ENCODE measurements around the gene FGF1. TPM values are rescaled to one million over a fixed set of nuclear protein-coding genes. Genes with fewer than 3 reads are reported as not detected.

FGF1 gene
- total RNA-seq, 1 experiment from 2014 or later = not detected

- peak overlapping the region; percentile 24; the same call in 1 of the 2 replicates for H3K27ac ChIP-seq (ENCODE audit: low read length)
- in situ Hi-C loops (cut with HindIII; ENCODE audit: low pct_unique_long_range_greater_than_20kb, low sequenced_read_pairs) (loop anchor here (5.0 kb wide), 1 partner anchor 183 kb away; no protein-coding TSS in a partner anchor), intact Hi-C loops (cut with micrococcal nuclease; ENCODE audit: unreplicated experiment) (loop anchor here (5.0 kb wide), 2 partner anchors 183 to 373 kb away; no protein-coding TSS in a partner anchor)
- BruUV-seq (replicated peaks) = no TSS peak
- H3K9me3 ChIP-seq (ENCODE audit: control insufficient read depth, insufficient read depth, low read depth, low read length) = no peaks in the 10 kb centered on the region
- no peak overlapping the region for H3K4me3 ChIP-seq (ENCODE audit: low read depth in 2 of 2, low read length in 2 of 2)
- ChIA-PET POLR2A (no interaction called here), CTCF (interaction anchor here (0.6 kb wide), 1 partner anchor 193 kb away, joined by 3 read pairs; no protein-coding TSS in a partner anchor)
- DNase-seq (ENCODE audit: low read depth, low spot score) = no peak
- no peaks in the 10 kb centered on the region for H3K36me3 ChIP-seq (ENCODE audit: control insufficient read depth, insufficient read depth, low read length)
- ATAC-seq = no peak
- H3K4me1 ChIP-seq (ENCODE audit: control insufficient read depth, insufficient read depth, low read length) = peaks cover 5% of the 10 kb centered on the region
- H3K27me3 ChIP-seq (ENCODE audit: control insufficient read depth, insufficient read depth, low read length) = no peaks in the 10 kb centered on the region
- TF ChIP-seq TCF7L2 (IDR thresholded peaks at IDR 0.05; ENCODE audit: low read depth, low read length) (no peak), SIN3A (IDR thresholded peaks at IDR 0.05; ENCODE audit: borderline replicate concordance, insufficient read depth, low read depth, low read length) (no peak), REST (IDR thresholded peaks at IDR 0.05; ENCODE audit: insufficient read depth in 1 of 2, low read depth in 2 of 2, low read length in 1 of 2) (no peak), CTCF (IDR thresholded peaks at IDR 0.05) (no peak), POLR2AphosphoS5 (IDR thresholded peaks at IDR 0.05; ENCODE audit: low read depth, low read length) (no peak)
Measured at GRCh38 chr5:142544946-142545649, 140.8 kb downstream of the FGF1 start.

- no peak for DNase-seq (ENCODE audit: low read depth, low spot score)
- Histone ChIP-seq H3K4me3 (ENCODE audit: low read depth in 2 of 2, low read length in 2 of 2) (no peak overlapping the region), H3K4me1 (ENCODE audit: control insufficient read depth, insufficient read depth, low read length) (peaks cover 5% of the 10 kb centered on the region), H3K9me3 (ENCODE audit: control insufficient read depth, insufficient read depth, low read depth, low read length) (no peaks in the 10 kb centered on the region), H3K36me3 (ENCODE audit: control insufficient read depth, insufficient read depth, low read length) (no peaks in the 10 kb centered on the region), H3K27ac (ENCODE audit: low read length) (no peak overlapping the region), H3K27me3 (ENCODE audit: control insufficient read depth, insufficient read depth, low read length) (no peaks in the 10 kb centered on the region)
- in situ Hi-C loops (cut with HindIII; ENCODE audit: low pct_unique_long_range_greater_than_20kb, low sequenced_read_pairs) = no loop called here
- ChIA-PET CTCF (interaction anchor here (0.5 kb wide), 1 partner anchor 205 kb away, joined by 5 read pairs; no protein-coding TSS in a partner anchor), POLR2A (no interaction called here)
- BruUV-seq (replicated peaks) = no TSS peak
- no peak for TF ChIP-seq REST (IDR thresholded peaks at IDR 0.05; ENCODE audit: insufficient read depth in 1 of 2, low read depth in 2 of 2, low read length in 1 of 2)
- no peak for TF ChIP-seq POLR2AphosphoS5 (IDR thresholded peaks at IDR 0.05; ENCODE audit: low read depth, low read length)
- no peak for TF ChIP-seq TCF7L2 (IDR thresholded peaks at IDR 0.05; ENCODE audit: low read depth, low read length)
- TF ChIP-seq SIN3A (IDR thresholded peaks at IDR 0.05; ENCODE audit: borderline replicate concordance, insufficient read depth, low read depth, low read length) = no peak
- no peak for TF ChIP-seq CTCF (IDR thresholded peaks at IDR 0.05)
- no peak for ATAC-seq
- intact Hi-C loops (cut with micrococcal nuclease; ENCODE audit: unreplicated experiment) = no loop called here
Measured at GRCh38 chr5:142544071-142544753, 141.7 kb downstream of the FGF1 start.

Data from Panc1 (cell line).